NCI-H1930 (cell line): ENCODE results near the gene PPIH.
"Not testable (repeated sequence)": the region's sequence is repeated elsewhere in the genome, so short reads cannot be mapped to it uniquely, and the experiment has no call there.

Experiments
- DNase-seq, 2 experiments: peaks; one replicate each; lab custom pipeline; 2025; lab: John Stamatoyannopoulos, UW

PPIH gene

GRCh38 chr1:42657981-42658876, at the start of gene PPIH:
Gene PPIH, plus strand, starts transcription at chr1:42658423. Its CDS starts 24 bp downstream, at chr1:42658447.
- DNase-seq = peak; percentile 86 to 87

DNA sequence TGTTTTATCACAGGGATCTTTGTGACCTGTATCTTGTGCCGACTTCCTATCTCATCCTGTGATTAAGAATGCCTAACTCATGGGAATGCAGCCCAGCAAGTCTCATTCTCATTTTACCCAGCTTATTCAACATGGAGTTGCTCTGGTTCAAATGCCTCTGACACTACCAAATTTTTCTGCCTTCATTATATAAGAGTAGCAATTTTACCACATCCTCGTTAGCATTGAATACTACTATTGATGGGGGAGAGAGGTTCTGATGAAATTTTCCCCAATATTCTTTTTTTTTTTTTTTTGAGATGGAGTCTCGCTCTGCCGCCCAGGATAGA, 44.5 kb upstream of the PPIH start:
- no peak for DNase-seq

- no peak for DNase-seq
Observed at GRCh38 chr1:42618866-42619265, 39.4 kb upstream of the PPIH start.

DNA sequence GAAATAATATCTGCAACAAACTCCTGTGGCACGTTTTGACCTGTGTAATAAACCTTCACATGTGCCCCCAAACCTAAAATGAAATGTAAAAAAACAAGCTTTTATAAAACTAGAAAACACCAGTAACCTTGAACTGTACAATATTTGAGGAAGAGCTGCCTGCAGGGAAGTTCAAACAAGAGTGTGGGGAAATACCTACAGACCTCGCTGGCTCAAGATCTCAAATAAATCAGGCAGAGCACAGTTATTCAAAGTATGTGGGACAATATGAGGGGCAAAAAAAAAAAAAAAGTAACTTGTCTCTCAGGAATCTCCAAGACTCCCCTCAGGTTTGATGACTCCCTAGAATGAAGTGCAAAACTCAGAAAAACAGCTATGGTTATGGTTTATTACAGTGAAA, 37.9 kb upstream of the PPIH start:
- no peak for DNase-seq

DNA sequence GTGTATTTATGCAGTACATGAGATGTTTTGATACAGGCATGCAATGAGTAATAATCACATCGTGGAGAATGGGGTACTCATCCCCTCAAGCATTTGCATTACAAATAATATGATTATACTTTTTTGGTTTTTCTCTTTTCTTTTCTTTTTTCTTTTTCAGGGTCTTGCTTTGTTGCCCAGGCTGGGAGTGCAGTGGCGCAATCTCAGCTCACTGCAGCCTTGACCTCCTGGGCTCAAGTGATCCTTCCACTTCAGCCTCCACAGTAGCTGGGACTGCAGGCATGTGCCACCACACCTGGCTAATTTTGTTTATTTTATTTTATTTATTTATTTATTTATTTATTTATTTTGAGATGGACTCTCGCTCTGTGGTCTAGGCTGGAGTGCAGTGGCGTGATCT, 37.0 kb upstream of the PPIH start:
- DNase-seq = not testable (repeated sequence)

DNA sequence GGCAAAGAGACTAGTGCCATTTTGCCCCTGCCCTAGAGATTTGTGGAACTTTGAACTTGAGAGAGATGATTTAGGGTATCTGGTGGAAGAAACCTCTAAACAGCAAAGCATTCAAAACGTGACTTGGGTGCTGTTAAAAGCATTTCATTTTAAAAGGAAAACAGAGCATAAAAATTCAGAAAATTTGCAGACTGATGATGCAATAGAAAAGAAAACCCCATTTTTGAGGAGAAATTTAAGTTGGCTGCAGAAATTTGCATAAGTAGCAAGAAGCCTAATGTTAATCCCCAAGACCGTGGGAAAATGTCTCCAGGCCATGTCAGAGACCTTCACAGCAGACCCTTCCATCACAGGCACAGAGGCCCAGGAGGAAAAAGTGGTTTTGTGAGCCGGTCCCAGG, 31.0 kb upstream of the PPIH start:
- DNase-seq = not testable (repeated sequence)

DNA sequence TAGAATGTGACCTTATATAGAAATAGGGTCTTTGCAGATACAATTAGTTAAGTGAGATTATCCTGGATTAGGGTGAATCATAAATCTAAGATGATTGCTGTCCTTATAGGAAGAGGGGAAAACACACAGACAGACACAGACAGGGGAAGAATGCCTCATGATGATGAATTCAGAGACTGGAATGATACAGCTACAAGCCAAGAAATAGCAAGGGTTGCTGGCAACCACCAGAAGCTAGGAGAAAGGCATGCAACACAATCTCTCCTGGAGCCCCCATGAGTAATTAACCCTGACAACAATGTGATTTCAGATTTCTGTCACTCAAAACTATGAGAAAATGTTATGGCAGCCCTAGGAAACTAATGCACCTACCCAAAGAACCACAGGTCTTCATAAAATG, 19.1 kb upstream of the PPIH start:
- DNase-seq = no peak

DNA sequence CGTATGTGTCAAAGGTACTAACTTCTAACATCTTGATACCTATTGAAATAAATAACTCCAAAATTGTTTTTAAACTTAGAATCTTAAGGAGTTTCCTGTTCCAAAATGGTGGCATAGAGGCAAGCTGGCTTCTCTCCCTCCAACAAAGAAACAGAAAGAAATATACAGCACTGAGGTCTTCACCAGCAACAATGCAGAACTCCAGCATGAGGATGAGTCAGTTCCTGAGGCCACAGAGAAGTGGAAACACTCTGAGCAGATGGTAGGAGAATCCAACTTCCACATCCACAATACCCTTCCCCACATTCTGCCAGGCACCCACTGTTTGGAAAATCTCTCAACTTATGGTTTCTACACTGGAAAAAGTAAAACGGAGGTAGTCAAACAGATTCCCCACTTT, 12.2 kb upstream of the PPIH start:
- no peak for DNase-seq

DNA sequence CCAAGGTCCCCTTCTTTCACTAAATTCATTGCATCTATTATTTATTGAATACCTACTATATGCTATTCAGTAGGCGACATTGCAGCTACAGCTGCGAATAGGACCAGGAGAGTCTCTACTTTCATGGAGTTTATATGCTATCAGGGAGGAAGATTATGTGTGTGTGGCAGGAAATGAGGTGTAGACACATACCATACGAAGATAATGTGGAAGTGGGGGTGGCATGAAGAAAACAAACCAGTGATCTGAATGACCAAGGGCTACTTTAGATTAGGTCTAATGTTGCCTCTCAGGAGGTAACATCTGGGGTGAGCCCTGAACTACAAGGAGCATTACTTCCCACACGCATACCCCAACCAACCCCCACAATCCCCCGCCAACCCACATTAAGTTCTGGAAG, 1.0 kb upstream of the PPIH start:
- DNase-seq = no peak

DNA sequence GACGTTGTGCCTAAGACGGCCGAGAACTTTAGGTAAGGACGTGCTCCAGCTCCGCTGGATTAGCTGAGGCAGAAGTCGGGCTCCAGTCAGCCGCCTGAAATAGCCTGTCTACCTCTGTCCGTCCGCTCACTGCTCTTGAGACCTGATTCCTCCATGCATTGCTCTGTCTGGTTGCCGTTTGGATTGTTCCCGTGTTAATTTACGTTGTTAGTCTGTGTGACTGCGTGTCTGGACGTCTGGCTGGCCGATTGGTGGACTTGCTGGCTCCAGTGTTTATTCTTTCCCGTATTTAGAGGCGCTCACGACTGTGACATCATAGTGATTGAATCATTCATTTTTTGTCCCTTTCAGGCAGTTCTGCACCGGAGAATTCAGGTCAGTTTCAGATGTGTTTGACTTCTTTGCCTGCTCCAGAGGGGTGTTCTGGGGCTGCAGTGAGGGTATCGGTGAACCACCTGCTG, 684 bp downstream of the PPIH start:
- DNase-seq = no peak

GRCh38 chr1:42660907-42661500, 2.8 kb downstream of the PPIH start:
- DNase-seq = no peak

DNA sequence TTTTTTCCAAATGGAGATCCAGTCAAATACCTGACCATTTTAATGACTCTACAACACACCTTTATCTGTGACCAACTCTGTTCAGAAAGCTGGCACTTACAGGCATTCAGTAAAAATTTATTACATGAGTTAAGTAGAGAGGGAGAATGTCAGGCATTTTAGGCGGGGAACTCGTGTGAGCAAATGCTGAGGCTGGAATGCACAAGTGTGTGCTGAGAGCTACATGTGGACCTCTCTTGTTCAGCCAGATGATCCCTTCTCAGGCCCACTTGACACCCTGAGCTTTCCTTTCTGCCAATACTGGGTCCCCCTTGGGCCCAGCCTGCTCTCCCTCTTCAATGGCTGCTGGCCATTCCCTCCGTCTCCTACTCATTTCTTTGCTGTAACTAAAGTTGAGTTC, 11.7 kb downstream of the PPIH start:
- no peak for DNase-seq

- DNase-seq = no peak
Observed at GRCh38 chr1:42670425-42670824, 12.2 kb downstream of the PPIH start.

GRCh38 chr1:42674214-42674613, 16.0 kb downstream of the PPIH start:
- DNase-seq = no peak

DNA sequence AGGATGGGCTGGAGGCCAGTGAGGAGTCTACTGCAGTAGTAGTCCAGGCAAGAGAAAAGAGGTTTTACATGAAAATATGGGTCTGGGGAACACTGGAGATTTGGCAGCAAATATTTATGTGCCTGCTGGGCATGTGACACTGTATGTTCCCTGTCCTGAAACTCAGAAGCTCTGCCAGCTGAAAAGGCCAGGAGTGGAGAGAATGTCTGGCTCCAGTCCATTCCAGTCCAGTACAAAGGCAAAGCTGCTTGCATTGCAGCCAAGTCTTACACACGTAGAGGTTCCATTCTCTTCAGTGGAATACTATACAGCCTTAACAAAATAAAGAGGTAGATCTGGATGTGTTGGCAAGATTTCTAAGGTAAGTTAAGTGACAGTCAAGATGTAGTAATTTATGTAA, 16.5 kb downstream of the PPIH start:
- no peak for DNase-seq

- DNase-seq = no peak
Observed at GRCh38 chr1:42675467-42675866, 17.2 kb downstream of the PPIH start.

- DNase-seq = no peak
Observed at GRCh38 chr1:42676534-42677087, 18.4 kb downstream of the PPIH start.

GRCh38 chr1:42679364-42679983, 21.3 kb downstream of the PPIH start:
- DNase-seq = no peak

DNA sequence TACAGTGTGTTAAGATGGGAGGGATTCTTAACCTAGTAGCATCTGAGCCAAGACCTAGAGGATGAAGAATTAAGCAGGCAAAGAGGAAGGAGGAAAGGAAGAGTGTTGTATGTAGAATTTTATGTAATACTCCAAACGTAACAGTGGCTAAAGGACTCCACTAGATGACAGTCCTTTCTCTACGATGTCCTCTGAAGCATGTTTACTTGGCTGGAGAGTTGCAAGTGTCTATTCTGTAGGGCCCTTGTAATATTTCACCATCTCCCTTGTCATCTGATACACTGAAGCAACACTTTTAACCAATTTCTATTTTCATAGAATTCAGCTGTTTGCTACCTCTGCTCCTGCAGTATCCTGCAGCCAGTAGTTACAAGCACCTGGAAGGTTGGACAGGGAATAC, 21.8 kb downstream of the PPIH start:
- no peak for DNase-seq

DNA sequence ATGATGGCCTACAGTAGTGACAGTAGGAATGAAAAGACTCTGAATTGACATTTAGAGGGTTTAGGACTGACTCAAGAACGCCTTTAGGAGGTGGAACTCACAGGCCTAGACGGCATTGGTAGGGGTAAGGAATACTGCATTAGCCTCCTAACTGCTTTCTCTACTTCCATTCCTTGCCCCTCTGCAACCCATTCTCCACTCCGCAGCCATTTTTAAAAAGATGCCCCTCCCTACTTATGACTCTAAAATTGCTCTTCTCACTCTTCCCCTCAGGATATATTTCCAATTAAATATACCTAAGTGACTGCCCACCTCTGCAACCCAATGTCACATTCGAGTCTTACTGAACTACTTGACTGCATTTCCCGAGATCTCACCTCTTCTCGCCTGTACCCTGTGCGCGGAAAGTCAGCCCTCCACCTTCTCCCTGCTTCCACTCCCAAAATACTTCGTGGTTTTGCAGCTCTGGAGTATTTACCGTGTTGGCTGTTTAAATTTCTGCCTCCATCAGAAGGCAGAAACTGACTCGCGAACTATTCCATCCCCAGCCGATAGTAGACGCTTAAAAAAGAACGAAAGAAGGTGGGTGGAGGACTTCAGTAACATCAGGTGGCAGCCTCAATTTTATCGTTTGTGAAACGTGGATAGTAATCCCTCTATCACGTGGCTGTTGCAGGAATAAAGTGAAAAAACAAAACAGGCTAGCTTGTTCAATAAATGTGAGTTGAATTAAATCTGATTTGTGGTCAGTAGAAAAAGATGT, 22.9 kb downstream of the PPIH start:
- no peak for DNase-seq

DNA sequence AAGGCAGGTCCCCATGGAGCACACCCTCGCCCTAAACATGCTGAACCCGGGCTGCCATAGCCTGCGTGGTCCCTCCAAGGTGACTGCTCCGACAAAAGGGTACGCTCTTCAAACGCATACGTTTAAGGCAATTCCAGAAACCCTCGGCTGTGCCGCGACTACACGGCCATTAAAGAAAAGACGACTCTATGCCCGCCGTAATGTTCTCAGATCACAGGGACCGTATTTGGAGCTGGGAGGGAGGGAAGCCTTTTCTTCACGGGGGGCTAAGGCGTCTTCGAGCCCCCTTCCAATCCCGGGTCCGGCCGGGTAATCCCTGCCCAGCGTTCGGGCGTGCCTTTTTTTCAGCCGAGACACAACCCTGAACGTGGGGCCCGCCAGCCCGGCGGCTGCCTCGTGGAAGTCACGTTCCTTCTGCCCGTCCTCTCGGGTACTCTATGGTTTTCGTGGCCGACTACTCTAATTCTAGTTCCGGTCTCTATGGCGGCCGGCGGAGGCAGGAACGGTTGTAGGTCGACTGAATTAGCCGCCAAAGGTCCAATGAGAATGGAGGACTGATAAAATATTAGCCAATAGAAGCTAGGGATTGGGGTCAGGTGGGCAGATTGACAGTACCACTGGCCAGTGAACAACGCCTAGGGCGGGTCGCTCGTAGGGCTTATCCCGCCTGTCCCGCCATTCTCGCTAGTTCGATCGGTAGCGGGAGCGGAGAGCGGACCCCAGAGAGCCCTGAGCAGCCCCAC, 23.7 kb downstream of the PPIH start, which contains the start of gene YBX1:
Gene YBX1, plus strand, starts transcription at position 678 of the 743 bp plus-strand sequence. CDS start 148 bp downstream, outside the sequence.
- peak; percentile 97 for DNase-seq

GRCh38 chr1:42682484-42682738, 24.2 kb downstream of the PPIH start:
- not testable (repeated sequence) for DNase-seq
